ENCODE data around the gene CCDC85C. TPM values are rescaled to one million over a fixed set of nuclear protein-coding genes. Genes with fewer than 3 reads are reported as not detected.

The CCDC85C gene
- total and polyA plus RNA-seq, 2 of the 4 experiments (the other 2 are of a cell fraction): 16.0 to 19.0 TPM

DNA sequence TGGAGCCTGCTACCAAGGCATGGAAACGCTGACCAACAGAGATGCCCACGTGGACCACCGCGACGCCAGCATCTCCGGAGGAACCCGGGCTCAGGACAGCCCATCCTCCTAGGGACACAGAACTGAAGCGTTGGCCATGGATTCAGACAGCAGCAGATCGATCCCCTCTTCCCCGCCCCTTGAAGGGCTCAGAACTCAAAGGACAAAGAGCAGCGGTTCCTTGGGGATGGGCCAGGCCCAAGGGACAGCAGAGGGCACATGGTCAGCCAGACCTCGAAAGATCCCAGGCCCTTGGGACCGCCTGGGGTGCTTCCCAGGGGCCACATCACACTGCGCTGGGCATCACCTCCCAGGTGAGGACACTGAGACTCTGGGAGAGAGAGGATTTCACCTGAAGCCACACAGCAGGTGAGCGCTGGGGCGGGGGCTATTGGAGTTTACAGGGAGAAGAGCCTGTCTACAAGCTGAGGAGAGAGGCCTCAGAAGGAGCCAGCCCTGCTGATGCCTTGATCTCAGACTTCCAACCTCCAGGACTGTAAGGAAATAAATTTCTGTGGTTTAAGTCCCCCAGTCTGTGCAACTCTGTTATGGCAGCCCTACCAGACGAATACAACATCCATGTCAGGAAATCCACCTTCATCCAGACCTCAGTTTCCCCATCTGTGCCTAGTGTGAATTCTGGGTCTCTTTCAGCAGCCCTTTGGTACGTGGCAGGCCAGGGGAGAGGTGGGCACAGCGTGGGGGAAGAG lies 73.4 kb downstream of the CCDC85C start:
- Histone ChIP-seq H3K27ac (ENCODE audit: insufficient read depth, low read length) (peak overlapping the region; percentile 40), H4K5ac (ENCODE audit: low read depth, low read length) (peak overlapping the region; percentile 31), H3K4me1 (ENCODE audit: control insufficient read depth, insufficient read depth, low read length) (peaks cover 24% of the 10 kb centered on the region), H3K4me3 (ENCODE audit: insufficient read depth, low read depth, low read length) (no peak overlapping the region), H4K20me1 (ENCODE audit: insufficient read depth, low read length) (no peaks in the 10 kb centered on the region), H3K36me3 (ENCODE audit: control insufficient read depth, insufficient read depth, low read length) (no peaks in the 10 kb centered on the region), H3K23ac (ENCODE audit: low read depth, low read length) (no peak overlapping the region; the same call in 1 of the 2 replicates), H2AK9ac (replicated peaks; ENCODE audit: low read depth, low read length, poor library complexity) (peak overlapping the region; percentile 94), H3K9me1 (ENCODE audit: insufficient read depth, low read length) (peaks cover 23% of the 10 kb centered on the region), H2BK20ac (ENCODE audit: low read depth, low read length) (peak overlapping the region; percentile 86), H4K91ac (ENCODE audit: insufficient read depth, low read depth, low read length) (peak overlapping the region; percentile 69), H2AFZ (replicated peaks; ENCODE audit: low read length, poor library complexity) (peak overlapping the region; percentile 25), H3K14ac (replicated peaks; ENCODE audit: low read depth, low read length) (peak overlapping the region; percentile 62; the same call in 1 of the 2 replicates), H3K79me1 (ENCODE audit: low read depth in 1 of 2, low read length in 2 of 2) (peaks cover 29 to 71% of the 10 kb centered on the region in 2 experiments), H2BK5ac (ENCODE audit: low read depth, low read length, poor library complexity, severe bottlenecking) (peak overlapping the region; percentile 50), H3K56ac (ENCODE audit: extremely low read depth, insufficient read depth, low read length) (no peak overlapping the region), H3K27me3 (ENCODE audit: control insufficient read depth, insufficient read depth, low read length) (no peaks in the 10 kb centered on the region), H2AK5ac (ENCODE audit: low read depth, low read length) (peak overlapping the region; percentile 88), H4K8ac (ENCODE audit: low read depth in 2 of 2, low read length in 2 of 2) (peak overlapping the region in 1 of 2 experiments; percentile 82; a peak in 2 of 4 replicates), H2BK15ac (ENCODE audit: low read depth, low read length) (peak overlapping the region; percentile 72; the same call in 2 of the 3 replicates), H2BK120ac (ENCODE audit: low read depth, low read length) (peak overlapping the region; percentile 77), H3K4me2 (ENCODE audit: low read depth, low read length) (peak overlapping the region; percentile 11; the same call in 1 of the 2 replicates), H3K9me3 (ENCODE audit: control insufficient read depth, insufficient read depth, low read length) (no peaks in the 10 kb centered on the region), H3K9ac (ENCODE audit: low read depth, low read length) (0 out of 2 replicates have a peak overlapping the region, but pooled peaks have one; percentile 1), H3K4ac (ENCODE audit: low read depth, low read length) (peak overlapping the region; percentile 90), H3K18ac (ENCODE audit: low read depth, low read length) (peak overlapping the region; percentile 54)
- TF ChIP-seq NFE2L2 (IDR thresholded peaks at IDR 0.05; ENCODE audit: low read depth, low read length): no peak
- no peak for TF ChIP-seq RFX5 (IDR thresholded peaks at IDR 0.05; ENCODE audit: low read depth, low read length)
- TF ChIP-seq MAZ (IDR thresholded peaks at IDR 0.05; ENCODE audit: borderline replicate concordance, low read depth, low read length): no peak
- TF ChIP-seq CEBPB (IDR thresholded peaks at IDR 0.05; ENCODE audit: low read depth, low read length): no peak
- no peak for TF ChIP-seq RAD21 (IDR thresholded peaks at IDR 0.05; ENCODE audit: low read length)
- TF ChIP-seq, protein P1, sequence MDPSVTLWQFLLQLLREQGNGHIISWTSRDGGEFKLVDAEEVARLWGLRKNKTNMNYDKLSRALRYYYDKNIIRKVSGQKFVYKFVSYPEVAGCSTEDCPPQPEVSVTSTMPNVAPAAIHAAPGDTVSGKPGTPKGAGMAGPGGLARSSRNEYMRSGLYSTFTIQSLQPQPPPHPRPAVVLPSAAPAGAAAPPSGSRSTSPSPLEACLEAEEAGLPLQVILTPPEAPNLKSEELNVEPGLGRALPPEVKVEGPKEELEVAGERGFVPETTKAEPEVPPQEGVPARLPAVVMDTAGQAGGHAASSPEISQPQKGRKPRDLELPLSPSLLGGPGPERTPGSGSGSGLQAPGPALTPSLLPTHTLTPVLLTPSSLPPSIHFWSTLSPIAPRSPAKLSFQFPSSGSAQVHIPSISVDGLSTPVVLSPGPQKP (IDR thresholded peaks at IDR 0.05; ENCODE audit: borderline replicate concordance, low read depth, low read length): no peak
- no peak for TF ChIP-seq POLR2A (IDR thresholded peaks at IDR 0.05; ENCODE audit: low read depth, low read length)
- no peak for TF ChIP-seq CHD1 (IDR thresholded peaks at IDR 0.05; ENCODE audit: low read depth, low read length)
- TF ChIP-seq SMC3 (IDR thresholded peaks at IDR 0.05; ENCODE audit: low read depth, low read length): no peak
- ATAC-seq (ENCODE audit: low read depth) (no peak), DNase-seq (no peak)
- in situ Hi-C loops (cut with MboI; ENCODE audit: low sequenced_read_pairs): no loop called here
- dilution Hi-C loops (cut with HindIII; ENCODE audit: low sequenced_read_pairs, unreplicated experiment): no loop called here
- intact Hi-C loops (cut with micrococcal nuclease): loop anchor here (5.0 kb wide), 1 partner anchor 37 kb away; no protein-coding TSS in a partner anchor
- no TSS peak for BruUV-seq (replicated peaks)
- POLR2A ChIA-PET (ENCODE audit: unreplicated experiment): no interaction called here
- WGBS, 2 experiments (ENCODE audit: extremely low coverage in 2 of 2, insufficient read length in 1 of 2): 90% methylated on average over 10 of the region's 19 CpGs; no CpG with 5 or more reads in 1 of the 2 experiments
- CTCF ChIA-PET: no interaction called here
